H4 (cell line): Measurements from ENCODE around the gene ARID3B. TPM values are rescaled to one million over a fixed set of nuclear protein-coding genes. Genes with fewer than 3 reads are reported as not detected.

Experiments used
- DNase-seq: peaks from one replicate; pipeline ENCODE4 v3.0.0-alpha.2; 2015; ENCODE audit warnings: low spot score
- total RNA-seq: library from RNA; depleted of rRNA; stranded (reverse); fragments of >200 nt; shearing (Covaris generic); gene quantifications from 2 replicates; pipeline ENCODE4 v1.2.3, GENCODE V29; 2014; rRNA removed

Gene ARID3B, protein sequence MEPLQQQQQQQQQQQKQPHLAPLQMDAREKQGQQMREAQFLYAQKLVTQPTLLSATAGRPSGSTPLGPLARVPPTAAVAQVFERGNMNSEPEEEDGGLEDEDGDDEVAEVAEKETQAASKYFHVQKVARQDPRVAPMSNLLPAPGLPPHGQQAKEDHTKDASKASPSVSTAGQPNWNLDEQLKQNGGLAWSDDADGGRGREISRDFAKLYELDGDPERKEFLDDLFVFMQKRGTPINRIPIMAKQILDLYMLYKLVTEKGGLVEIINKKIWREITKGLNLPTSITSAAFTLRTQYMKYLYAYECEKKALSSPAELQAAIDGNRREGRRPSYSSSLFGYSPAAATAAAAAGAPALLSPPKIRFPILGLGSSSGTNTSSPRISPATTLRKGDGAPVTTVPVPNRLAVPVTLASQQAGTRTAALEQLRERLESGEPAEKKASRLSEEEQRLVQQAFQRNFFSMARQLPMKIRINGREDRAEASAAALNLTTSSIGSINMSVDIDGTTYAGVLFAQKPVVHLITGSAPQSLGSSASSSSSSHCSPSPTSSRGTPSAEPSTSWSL
- total RNA-seq: 1.0 and 2.7 TPM in 2 replicates

- peak; percentile 97 for DNase-seq
Observed at GRCh38 chr15:74540761-74541493, at the start of gene ARID3B. TSS of gene ARID3B (plus strand) at chr15:74541220. CDS start at chr15:74543937, 2,717 bp downstream.

DNA sequence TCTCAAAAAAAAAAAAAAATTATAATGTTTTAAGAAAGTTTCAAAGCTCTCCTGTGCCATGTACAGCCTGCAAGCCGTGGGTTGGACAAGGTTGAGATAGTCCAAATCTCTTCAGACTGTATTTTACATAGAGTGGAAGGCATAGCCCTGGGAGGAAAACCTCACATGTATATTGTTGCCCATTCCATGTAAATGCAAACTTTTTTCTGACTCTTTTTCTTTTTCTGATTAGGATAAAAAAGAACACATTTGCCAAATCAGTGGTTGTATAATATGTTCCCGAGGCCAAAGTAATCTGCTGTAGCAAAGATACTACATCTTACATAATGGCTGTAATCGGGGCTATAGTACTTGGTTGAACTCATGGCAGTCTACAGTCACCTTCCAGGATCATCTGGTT is 44.4 kb upstream of the ARID3B start:
- DNase-seq: no peak

GRCh38 chr15:74497584-74497983 is 43.4 kb upstream of the ARID3B start:
- DNase-seq: peak; percentile 40

DNA sequence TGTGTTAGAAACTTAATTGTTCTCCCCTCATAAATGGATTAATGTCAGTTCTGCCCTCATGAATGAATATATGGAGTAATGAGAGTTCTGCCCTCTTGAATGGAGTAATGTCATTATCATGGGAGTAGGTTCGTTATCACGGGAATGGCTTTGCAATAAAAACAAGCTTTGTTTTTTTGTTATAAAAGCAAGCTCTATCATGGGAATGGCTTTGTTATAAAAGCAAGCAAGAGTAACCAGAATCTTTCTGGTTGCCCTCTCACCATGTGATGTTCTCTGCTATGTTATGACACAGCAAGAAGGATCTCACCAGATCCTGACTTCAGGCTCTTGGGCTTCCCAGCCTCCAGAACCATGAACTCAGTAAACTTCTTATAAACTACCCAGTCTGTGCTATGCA is 41.7 kb upstream of the ARID3B start:
- no peak for DNase-seq

- no peak for DNase-seq
Observed at GRCh38 chr15:74500401-74500800, 40.6 kb upstream of the ARID3B start.

GRCh38 chr15:74502301-74502700 is 38.7 kb upstream of the ARID3B start:
- DNase-seq: no peak

GRCh38 chr15:74504418-74504817 is 36.6 kb upstream of the ARID3B start:
- DNase-seq: peak; percentile 28

DNA sequence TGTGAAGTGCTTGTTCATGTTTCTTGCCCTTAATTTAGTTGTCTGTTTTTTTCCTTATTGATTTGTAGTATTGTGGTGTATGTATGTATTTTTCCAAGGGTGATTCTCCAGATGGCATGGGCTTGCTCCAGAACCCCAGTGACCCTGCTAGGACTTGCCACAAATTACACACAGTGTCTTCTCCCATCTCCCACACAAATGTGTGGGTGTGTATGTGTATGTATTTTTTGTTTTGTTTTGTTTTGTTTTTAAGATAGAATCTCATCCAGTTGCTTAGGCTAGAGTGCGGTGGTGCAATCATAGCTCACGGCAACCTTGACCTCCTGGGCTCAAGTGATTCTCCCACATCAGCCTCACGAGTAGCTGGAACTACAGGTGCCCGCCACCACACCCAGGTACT is 36.2 kb upstream of the ARID3B start:
- no peak for DNase-seq

DNA sequence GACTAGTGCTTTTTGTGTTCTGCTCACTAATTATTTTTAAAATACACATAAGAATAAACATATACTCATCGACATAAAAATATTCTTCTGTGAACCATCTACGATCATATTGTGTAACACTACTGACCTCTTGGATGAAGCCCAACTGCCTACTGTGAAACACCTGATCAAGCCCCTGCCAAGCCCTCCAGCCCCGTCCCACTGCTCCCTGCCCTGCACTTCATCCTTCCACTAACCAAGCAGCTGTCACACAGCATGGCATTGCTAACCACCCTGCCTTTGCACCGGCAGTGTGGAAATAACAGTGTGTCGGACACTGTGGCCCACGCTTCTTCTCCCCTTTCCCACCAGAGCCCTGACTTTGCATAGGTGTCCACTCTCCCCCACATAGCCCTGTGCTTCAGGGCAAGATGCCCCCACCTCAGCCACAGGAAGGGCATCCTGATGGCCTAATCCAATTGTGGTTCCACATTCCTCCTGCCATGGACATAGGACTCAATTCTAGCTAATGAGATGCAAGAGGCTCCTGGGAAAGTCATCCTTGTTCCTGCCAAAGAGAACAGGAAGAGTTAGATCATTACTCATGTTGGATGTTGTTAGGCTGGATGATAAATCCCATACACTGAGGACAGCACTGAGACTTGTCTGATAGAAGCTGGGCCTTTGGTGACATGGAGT is 35.0 kb upstream of the ARID3B start:
- no peak for DNase-seq

DNA sequence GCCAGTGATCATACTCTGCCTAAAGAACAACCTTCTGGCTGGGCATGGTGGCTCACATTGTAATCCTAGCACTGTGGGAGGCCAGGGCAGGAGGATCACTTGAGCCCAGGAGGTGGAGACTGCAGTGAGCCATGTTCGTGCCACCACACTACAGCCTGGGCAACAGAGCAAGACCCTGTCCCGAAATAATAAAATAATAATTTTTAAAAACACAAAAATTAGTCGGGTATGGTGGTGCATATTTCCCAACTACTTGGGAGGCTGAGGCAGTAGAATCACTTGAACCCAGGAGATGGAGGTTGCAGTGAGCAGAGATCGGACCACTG is 34.5 kb upstream of the ARID3B start:
- no peak for DNase-seq

DNA sequence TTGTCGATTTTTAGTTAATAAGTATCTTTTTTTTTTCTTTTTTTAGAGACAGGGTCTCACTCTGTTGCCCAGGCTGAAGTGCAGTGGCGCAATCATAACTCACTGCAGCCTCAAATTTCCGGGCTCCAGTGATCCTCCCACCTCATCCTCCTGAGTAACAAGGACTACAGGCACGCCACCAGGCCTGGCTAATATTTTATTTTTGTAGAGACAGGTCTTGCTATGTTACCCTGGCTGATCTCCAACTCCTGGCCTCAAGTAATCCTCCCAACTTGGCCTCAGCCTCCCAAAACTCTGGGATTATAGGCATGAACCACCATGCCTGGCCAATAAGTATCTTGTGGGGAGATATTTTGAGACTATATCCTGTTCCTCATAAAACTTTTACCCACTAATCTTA is 29.4 kb upstream of the ARID3B start:
- no peak for DNase-seq

- DNase-seq: peak; percentile 22
Observed at GRCh38 chr15:74514059-74514458, 27.0 kb upstream of the ARID3B start.

DNA sequence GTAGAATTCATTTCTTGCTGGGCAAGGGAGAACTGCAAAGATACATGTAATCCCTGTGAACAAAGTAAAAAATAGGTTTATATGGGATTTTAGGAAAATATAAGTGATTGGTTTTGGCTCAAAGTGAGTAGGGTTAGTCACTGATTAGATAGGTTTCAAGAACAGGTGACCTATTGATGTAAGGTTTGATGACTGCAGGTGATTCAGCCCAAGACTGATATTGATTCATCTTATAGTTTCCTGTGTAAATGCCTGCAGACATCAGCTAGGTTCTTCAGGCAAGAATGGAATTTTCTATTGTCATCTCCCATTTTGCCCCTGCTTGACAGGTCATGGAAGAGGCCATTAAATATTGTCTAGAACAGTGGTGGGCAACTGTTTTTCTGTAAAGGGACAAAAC is 23.9 kb upstream of the ARID3B start:
- no peak for DNase-seq

GRCh38 chr15:74519311-74519710 is 21.7 kb upstream of the ARID3B start:
- DNase-seq: no peak

DNA sequence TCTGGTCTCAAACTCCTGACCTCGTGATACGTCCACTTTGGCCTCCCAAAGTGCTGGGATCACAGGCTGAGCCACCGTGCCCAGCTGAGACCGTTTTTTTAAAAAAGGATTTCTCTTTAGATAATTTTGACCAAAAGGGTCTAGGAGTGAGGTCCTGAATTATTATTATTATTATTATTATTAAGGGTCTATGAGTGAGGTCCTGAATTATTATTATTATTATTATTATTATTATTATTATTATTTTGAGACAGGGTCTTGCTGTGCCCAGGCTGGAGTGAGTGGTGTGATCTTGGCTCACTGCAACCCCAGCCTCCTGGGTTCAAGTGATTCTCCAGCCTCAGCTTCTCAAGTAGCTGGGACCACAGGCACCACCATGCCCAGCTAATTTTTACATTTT is 20.6 kb upstream of the ARID3B start:
- no peak for DNase-seq

GRCh38 chr15:74523982-74524381 is 17.0 kb upstream of the ARID3B start:
- no peak for DNase-seq

DNA sequence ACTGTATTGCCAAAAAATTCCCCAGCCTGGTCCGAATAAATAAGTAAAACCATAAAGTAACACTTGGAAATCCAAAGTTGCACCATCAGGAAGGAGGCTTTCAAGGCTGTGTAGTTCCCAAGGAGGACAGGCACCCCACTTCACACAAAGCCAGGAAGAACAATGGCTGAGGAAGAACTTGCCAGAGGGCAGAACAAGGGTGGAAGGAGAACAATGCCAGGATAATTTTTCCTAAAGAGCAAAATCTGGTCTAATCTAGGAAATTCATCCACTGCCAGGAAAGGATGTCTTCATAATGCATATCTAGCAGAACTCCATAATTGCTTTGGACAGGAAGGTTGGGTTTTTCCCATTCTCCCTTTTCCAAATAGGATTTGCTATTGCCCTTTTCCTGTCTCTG is 15.7 kb upstream of the ARID3B start:
- no peak for DNase-seq

- no peak for DNase-seq
Observed at GRCh38 chr15:74525945-74526344, 15.1 kb upstream of the ARID3B start.

DNA sequence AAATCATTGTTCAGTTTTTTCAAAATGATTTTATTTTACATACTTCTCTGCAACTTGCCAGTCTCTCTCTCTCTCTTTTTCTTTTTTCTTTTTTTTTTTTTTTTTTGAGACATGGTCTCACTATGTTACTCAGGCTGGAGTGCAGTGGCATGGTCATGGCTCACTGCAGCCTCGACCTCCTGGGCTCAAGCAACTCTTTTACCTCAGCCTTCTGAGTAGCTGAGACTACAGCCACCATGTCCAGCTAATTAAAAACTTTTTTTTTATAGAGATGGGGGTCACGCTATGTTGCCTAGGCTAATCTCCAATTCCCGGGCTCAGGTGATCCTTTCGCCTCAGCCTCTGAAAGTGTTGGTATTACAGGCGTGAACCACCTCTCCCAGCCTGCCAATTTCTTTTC is 12.1 kb upstream of the ARID3B start:
- no peak for DNase-seq

- DNase-seq: peak; percentile 69
Observed at GRCh38 chr15:74529921-74530320, 11.1 kb upstream of the ARID3B start.

GRCh38 chr15:74530771-74531143 is 10.3 kb upstream of the ARID3B start:
- DNase-seq: no peak

GRCh38 chr15:74531144-74531811 is 9.7 kb upstream of the ARID3B start:
- peak; percentile 74 for DNase-seq
